CD4-positive, alpha-beta T cell treated with Interleukin-2 at 100 ng/mL for 4 hours (primary cell): ENCODE results near the gene SLC9C1.

ENCODE experiments used
- DNase-seq: peaks from one replicate; pipeline ENCODE4 v3.0.0-alpha.2; 2020; ENCODE audit warnings: low spot score

The SLC9C1 gene

GRCh38 chr3:112293368-112294321, at the start of gene SLC9C1:
SLC9C1 (minus strand) TSS chr3:112294216; CDS start chr3:112286791, 7,425 bp downstream.
- DNase-seq = peak; percentile 60

DNA sequence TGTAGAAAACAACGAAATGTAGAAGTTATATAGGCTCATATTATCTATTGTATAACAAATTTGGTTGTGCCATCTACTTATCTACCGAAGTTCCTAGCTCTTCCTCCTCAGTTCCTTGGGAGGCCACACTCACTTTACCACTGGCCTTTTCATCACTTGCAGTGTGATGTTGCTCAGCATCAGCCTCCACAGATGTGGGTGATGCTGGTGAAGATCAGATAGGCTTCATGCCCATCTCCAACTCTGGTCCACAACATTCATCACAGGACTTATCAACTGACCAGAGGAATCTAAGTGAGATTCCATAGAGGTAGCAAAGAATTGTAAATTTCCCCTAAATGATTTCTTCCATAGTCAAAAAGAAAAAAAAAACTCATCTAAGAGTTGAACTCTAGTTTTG, 47.4 kb upstream of the SLC9C1 start:
- DNase-seq = no peak

- DNase-seq = no peak
Observed at GRCh38 chr3:112339609-112340008, 45.6 kb upstream of the SLC9C1 start.

- DNase-seq = no peak
Observed at GRCh38 chr3:112339134-112339533, 45.1 kb upstream of the SLC9C1 start.

- DNase-seq = no peak
Observed at GRCh38 chr3:112338727-112339056, 44.7 kb upstream of the SLC9C1 start.

DNA sequence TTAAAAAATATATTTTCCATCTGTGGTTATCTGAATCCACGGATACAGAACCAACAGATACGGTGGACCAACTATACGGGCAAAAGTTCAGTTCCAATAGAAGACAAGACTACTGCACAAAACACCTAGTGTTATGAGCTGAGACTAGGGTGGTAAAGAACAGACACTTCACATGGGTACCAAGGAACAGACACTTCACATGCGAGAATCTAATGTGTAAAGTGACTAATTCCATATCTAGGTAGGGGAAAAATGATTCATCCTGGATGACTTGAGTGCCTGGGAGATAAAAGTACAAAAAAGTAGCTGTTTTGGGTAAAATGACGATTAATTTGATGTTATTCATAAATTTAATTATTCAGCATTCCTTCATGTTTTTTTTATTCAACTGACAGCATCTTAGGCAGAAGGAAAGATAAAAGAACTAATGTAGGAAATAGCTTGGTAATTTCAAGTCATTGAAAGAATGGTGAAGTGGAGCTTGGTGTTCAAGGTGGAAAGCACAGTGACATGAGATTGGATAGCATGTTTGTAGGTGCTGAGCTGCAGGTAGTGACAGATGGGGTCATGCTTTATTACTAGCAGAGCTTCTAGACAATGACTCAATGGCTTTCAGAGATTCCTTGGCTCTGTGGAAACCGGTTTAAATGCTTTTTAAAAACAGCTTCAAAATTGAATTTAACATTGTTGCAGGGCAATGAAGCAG, 44.2 kb upstream of the SLC9C1 start:
- no peak for DNase-seq

GRCh38 chr3:112335434-112335781, 41.4 kb upstream of the SLC9C1 start:
- no peak for DNase-seq

GRCh38 chr3:112334691-112335433, 40.8 kb upstream of the SLC9C1 start:
- no peak for DNase-seq

GRCh38 chr3:112333381-112334317, 39.6 kb upstream of the SLC9C1 start:
- no peak for DNase-seq

DNA sequence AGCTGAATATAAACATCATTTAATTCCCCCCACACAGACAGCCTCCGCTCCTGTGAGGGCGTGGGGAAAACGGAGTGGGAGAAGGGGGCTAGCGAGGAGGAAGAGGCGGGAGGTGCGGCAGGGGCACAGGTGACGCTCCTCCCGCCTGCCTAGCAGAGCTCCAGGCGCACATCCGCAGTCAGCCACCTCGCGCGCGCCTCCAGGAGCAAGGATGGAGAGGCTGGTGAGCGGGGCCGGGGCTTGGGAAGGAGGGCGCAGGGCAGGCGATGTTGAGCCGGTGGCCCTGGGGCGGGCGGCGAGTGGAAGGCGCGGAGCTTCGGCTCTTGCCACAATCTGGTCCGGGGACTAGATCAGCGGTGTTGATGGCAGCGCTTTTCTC, 39.0 kb upstream of the SLC9C1 start, which contains the start of gene CD200:
Gene CD200 (plus strand): TSS at position 155 of the 379 bp plus-strand sequence. CDS start 57 bp downstream, at position 212.
- peak; percentile 33 for DNase-seq

GRCh38 chr3:112331851-112332250, 37.8 kb upstream of the SLC9C1 start:
- no peak for DNase-seq

DNA sequence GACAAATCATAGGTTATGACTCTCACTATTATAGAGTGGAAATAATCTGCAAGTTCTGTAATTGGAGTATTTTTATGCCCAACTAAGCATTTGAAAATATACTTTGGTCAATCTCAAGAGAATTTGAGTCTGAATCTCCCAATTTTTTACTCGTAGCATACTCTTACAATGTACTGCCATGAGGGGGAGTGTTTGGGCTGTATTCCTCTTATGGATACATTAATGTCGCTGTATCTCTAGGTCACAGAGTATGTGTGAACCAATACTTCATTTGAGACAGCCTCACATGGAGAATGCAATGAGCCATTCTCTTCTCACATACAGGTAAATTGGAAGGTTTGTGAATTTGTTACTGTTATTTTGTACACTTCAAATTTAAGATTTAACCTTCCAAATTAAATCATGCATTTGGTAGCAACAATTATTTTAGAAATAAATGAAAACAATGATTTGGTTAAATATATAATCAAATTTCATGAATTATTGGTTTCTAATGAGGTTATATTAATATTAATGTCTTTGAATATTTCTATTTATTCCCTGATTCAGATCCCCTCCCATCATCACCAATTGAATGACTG, 33.4 kb upstream of the SLC9C1 start:
- peak; percentile 74 for DNase-seq

DNA sequence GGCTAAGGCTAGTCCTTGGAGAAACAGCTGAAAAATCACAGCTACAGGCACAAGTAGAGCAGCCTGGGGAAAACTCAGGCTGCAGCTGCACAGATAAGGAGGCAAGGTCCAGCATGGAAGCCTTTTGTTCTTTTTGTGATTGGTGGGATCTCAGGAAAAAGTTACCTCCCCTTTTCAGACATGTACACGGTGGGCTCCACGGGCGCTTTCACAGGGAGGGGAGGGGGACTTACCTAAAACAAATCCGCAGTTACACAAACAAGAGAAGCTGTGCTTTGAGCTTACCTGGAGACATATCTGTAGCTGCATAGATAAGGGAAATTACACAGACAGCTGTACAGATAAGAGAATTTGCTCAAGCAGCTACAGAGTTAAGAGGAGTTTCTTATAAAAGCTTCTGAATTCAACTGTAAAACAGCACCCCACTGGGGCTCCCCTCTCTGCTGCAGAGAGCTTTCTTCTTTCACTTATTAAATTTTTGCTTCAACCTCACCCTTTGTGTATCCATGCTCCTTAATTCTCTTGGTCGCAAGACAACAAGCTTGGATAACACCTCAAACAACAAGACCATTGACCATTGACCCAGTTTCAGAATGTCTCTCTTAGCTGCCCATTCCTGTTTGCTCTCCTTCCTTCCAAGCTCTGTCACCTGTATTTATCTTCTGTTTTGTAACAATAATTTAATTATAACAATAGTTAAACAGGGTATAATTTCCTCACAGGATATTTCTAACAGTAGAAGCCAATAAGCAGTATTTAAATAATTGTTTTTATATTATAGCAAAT, 28.0 kb upstream of the SLC9C1 start:
- DNase-seq = no peak

DNA sequence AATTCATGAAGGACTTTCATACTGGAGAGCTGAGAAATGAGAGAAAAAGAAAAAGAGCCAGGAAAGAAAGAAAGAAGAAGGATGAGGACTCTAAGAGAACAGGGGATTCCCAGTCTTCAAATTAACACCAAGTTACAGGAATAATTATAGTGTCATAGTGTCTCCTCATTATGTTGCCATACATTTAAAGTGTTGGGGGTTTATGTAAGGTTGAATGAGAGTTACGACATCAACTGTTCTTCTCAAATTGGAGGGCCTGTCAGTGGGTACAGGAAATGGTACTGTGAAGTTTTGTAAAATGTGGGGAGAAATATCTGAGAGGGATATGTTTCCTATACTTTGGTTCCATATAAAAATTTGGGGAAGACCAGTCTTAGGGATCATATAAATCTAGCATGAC, 26.7 kb upstream of the SLC9C1 start:
- DNase-seq = no peak

- DNase-seq = no peak
Observed at GRCh38 chr3:112319516-112320276, 25.7 kb upstream of the SLC9C1 start.

GRCh38 chr3:112315791-112316190, 21.8 kb upstream of the SLC9C1 start:
- DNase-seq = no peak

- no peak for DNase-seq
Observed at GRCh38 chr3:112314649-112315048, 20.6 kb upstream of the SLC9C1 start.

- no peak for DNase-seq
Observed at GRCh38 chr3:112308151-112308911, 14.3 kb upstream of the SLC9C1 start.

- DNase-seq = no peak
Observed at GRCh38 chr3:112307557-112307956, 13.5 kb upstream of the SLC9C1 start.
